DND-41 (cell line): Measurements from ENCODE around the gene NTSR1.

ENCODE experiments used
- ATAC-seq: fragments of 200-7000 bp; cut with Tn5 transposase; 3 replicates; pipeline ENCODE4 v1.9.1; 2021; ENCODE audit warnings: low read depth; ENCODE audit not compliant: insufficient read depth
- DNase-seq: peaks from one replicate; pipeline ENCODE4 v3.0.0-alpha.2; 2020
- H2AFZ ChIP-seq: 2 replicates; pipeline ENCODE4 v1.6.0; 2012; ENCODE audit warnings: low read depth, low read length
- H3K27ac ChIP-seq: 2 replicates; pipeline ENCODE4 v1.5.1; 2012; ENCODE audit warnings: low read length, inconsistent platforms
- H3K27me3 ChIP-seq: fragments of 200-600 bp; sonication (generic); 2 replicates; pipeline ENCODE4 v1.6.0; 2012; ENCODE audit warnings: low read length, mild to moderate bottlenecking, inconsistent platforms; ENCODE audit not compliant: insufficient read depth, poor library complexity
- H3K36me3 ChIP-seq: 2 replicates; pipeline ENCODE4 v1.5.1; 2012; ENCODE audit warnings: low read length, inconsistent platforms; ENCODE audit not compliant: insufficient read depth
- H3K4me1 ChIP-seq: 2 replicates; pipeline ENCODE4 v1.5.1; 2012; ENCODE audit warnings: mild to moderate bottlenecking, low read length; ENCODE audit not compliant: insufficient read depth
- H3K4me2 ChIP-seq: 2 replicates; pipeline ENCODE4 v1.6.0; 2012; ENCODE audit warnings: mild to moderate bottlenecking, moderate library complexity, low read length, inconsistent platforms; ENCODE audit not compliant: insufficient read depth
- H3K4me3 ChIP-seq, 2 experiments: fragments of 200-600 bp in 1 of 2; shearing (Covaris generic) in 1 of 2; 2 replicates each; pipeline ENCODE4 v1.5.1; 2012 to 2016; ENCODE audit warnings: inconsistent platforms in 2 of 2, low read length in 2 of 2, mild to moderate bottlenecking in 2 of 2, low read depth in 1 of 2, moderate library complexity in 1 of 2
- H3K79me2 ChIP-seq: 2 replicates; pipeline ENCODE4 v1.6.0; 2012; ENCODE audit warnings: low read length, inconsistent platforms; ENCODE audit not compliant: insufficient read depth
- H3K9ac ChIP-seq: 2 replicates; pipeline ENCODE4 v1.6.0; 2012; ENCODE audit warnings: low read depth, mild to moderate bottlenecking, inconsistent platforms, low read length, moderate library complexity
- H3K9me3 ChIP-seq: 2 replicates; pipeline ENCODE4 v1.5.1; 2012; ENCODE audit warnings: low read length, moderate library complexity, mild to moderate bottlenecking, inconsistent platforms; ENCODE audit not compliant: insufficient read depth, severe bottlenecking
- H4K20me1 ChIP-seq: 2 replicates; pipeline ENCODE4 v1.6.0; 2012; ENCODE audit warnings: low read length; ENCODE audit not compliant: insufficient read depth
- EZH2 ChIP-seq: IDR thresholded peaks from 3 replicates; pipeline ENCODE4 v1.6.1; 2012; ENCODE audit warnings: borderline replicate concordance, low read depth, mild to moderate bottlenecking, moderate library complexity, low read length, inconsistent platforms; ENCODE audit not compliant: severe bottlenecking
- TF ChIP-seq, protein P1 (sequence below): IDR thresholded peaks from 2 replicates; pipeline ENCODE4 v1.5.1; 2012; ENCODE audit warnings: borderline replicate concordance, low read length, moderate library complexity, mild to moderate bottlenecking; ENCODE audit not compliant: poor library complexity, severe bottlenecking; ENCODE audit errors: extremely low read depth

Gene NTSR1

DNA sequence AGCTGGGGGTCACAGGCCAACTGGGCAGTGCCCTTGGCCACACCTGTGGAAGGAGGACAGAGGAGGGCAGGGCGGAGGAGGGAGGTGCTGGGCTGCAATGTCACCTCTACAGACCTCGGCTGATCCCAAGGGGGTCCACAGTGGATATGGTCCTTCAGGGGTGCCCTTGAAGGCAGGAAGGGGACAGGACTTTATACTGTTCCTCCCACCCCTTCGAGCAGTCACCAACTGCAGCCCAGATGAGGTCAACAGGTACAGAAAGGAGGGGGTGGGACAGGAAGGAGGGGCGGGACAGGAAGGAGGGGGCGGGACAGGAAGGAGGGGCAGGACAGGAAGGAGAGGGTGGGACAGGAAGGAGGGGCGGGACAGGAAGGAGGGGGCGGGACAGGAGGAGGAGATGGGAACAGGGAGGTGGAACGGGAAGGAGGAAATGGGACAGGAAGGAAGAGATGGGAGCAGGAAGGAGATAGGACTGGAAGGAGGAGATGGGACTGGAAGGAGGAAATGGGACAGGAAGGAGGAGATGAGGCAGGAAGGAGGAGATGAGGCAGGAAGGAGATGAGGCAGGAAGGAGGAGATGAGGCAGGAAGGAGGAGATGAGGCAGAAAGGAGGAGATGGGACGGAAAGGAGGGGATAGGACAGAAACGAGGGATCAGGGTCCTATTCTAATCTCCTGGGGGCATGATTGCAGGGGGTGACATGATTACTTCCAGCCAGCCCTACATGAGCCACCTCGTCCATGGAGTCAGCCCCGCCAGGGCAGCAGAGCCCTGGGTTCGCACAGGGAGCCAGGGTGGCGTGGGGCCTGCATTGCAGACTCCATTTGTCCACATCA, 68.3 kb downstream of the NTSR1 start:
- no peaks in the 10 kb centered on the region for H3K36me3 ChIP-seq
- H3K9me3 ChIP-seq = no peaks in the 10 kb centered on the region
- H3K4me3 ChIP-seq = peak overlapping the region in 1 of 2 experiments; percentile 50; a peak in 2 of 4 replicates
- H3K79me2 ChIP-seq = no peaks in the 10 kb centered on the region
- peak overlapping the region; percentile 48 for H3K9ac ChIP-seq
- H3K4me2 ChIP-seq = peak overlapping the region; percentile 61
- peak; percentile 88 for ATAC-seq
- no peaks in the 10 kb centered on the region for H4K20me1 ChIP-seq
- H3K27me3 ChIP-seq = no peaks in the 10 kb centered on the region
- TF ChIP-seq, protein P1, sequence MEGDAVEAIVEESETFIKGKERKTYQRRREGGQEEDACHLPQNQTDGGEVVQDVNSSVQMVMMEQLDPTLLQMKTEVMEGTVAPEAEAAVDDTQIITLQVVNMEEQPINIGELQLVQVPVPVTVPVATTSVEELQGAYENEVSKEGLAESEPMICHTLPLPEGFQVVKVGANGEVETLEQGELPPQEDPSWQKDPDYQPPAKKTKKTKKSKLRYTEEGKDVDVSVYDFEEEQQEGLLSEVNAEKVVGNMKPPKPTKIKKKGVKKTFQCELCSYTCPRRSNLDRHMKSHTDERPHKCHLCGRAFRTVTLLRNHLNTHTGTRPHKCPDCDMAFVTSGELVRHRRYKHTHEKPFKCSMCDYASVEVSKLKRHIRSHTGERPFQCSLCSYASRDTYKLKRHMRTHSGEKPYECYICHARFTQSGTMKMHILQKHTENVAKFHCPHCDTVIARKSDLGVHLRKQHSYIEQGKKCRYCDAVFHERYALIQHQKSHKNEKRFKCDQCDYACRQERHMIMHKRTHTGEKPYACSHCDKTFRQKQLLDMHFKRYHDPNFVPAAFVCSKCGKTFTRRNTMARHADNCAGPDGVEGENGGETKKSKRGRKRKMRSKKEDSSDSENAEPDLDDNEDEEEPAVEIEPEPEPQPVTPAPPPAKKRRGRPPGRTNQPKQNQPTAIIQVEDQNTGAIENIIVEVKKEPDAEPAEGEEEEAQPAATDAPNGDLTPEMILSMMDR = no peak
- no peak for TF ChIP-seq EZH2
- peak; percentile 89 for DNase-seq
- H2AFZ ChIP-seq = peak overlapping the region; percentile 81
- H3K27ac ChIP-seq = peak overlapping the region; percentile 88
- H3K4me1 ChIP-seq = peaks cover 26% of the 10 kb centered on the region

DNA sequence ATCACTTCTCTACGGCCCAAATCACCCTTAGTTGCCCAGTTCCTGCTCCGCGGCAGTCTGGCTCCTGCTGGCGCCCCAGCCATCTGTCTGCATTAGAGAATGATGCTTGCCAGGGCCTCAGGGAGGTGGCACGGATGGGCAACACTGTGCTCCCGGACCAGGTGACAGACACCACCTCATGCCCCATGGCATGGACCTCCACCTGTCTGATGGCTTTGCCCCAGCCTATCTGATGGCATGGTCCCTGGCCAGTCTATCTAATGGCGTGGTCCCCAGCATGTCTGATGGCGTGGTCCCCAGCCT, 68.8 kb downstream of the NTSR1 start:
- Histone ChIP-seq H3K27ac (peak overlapping the region; percentile 73), H3K79me2 (no peaks in the 10 kb centered on the region), H3K4me3 (peak overlapping the region in 1 of 2 experiments; percentile 39; a peak in 2 of 4 replicates), H3K4me2 (peak overlapping the region; percentile 61), H3K9ac (no peak overlapping the region), H2AFZ (peak overlapping the region; percentile 81), H3K9me3 (no peaks in the 10 kb centered on the region), H3K36me3 (no peaks in the 10 kb centered on the region), H3K27me3 (no peaks in the 10 kb centered on the region), H4K20me1 (no peaks in the 10 kb centered on the region), H3K4me1 (peaks cover 26% of the 10 kb centered on the region)
- ATAC-seq (no peak), DNase-seq (no peak)
- TF ChIP-seq, protein P1 = no peak
- no peak for TF ChIP-seq EZH2

DNA sequence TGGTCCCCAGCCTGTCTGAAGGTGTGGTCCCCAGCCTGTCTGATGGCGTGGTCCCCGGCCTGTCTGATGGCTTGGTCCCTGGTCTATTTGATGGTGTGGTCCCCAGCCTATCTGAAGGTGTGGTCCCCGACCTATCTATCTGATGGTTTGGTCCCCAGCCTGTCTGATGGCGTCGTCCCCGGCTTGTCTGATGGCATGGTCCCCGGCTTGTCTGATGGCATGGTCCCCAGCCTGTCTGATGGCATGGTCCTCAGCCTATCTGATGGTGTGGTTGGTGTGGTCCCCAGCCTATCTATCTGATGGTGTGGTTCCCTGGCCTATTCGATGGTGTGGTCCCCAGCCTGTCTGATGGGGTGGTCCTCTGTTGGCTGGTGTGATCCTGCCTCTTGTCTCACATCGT, 69.4 kb downstream of the NTSR1 start:
- H3K9me3 ChIP-seq = no peaks in the 10 kb centered on the region
- H2AFZ ChIP-seq = no peak overlapping the region
- TF ChIP-seq, protein P1 = no peak
- TF ChIP-seq EZH2 = no peak
- no peak overlapping the region for H3K4me2 ChIP-seq
- no peak overlapping the region for H3K27ac ChIP-seq
- no peaks in the 10 kb centered on the region for H4K20me1 ChIP-seq
- H3K4me1 ChIP-seq = peaks cover 26% of the 10 kb centered on the region
- no peak for DNase-seq
- H3K79me2 ChIP-seq = no peaks in the 10 kb centered on the region
- no peak overlapping the region for H3K4me3 ChIP-seq
- no peaks in the 10 kb centered on the region for H3K36me3 ChIP-seq
- no peaks in the 10 kb centered on the region for H3K27me3 ChIP-seq
- no peak for ATAC-seq
- H3K9ac ChIP-seq = no peak overlapping the region
